Tibial nerve (tissue), 4 donors: ENCODE data around the gene SLN.

Source experiments
- CTCF ChIP-seq, 5 experiments: fragments of 200-600 bp in 3 of 5; fragments of 450-650 bp in 2 of 5; sonication (generic) in 3 of 5; IDR thresholded peaks; one replicate each; pipeline ENCODE4 v1.5.1; 2016 to 2019; ENCODE audit warnings: antibody characterized with exemption in 5 of 5, mild to moderate bottlenecking in 3 of 5, moderate library complexity in 2 of 5
- EP300 ChIP-seq, 2 donors: sonication (generic); formaldehyde crosslinking; IDR thresholded peaks; one replicate each; pipeline ENCODE4 v1.6.1; 2017; ENCODE audit warnings: antibody characterized with exemption in 2 of 2, mild to moderate bottlenecking in 1 of 2

- TF ChIP-seq CTCF (IDR thresholded peaks at IDR 0.05) (no peak), EP300 (IDR thresholded peaks at IDR 0.05) (no peak)
These were observed 41.3 kb upstream of the SLN start for GRCh38 chr11:107752949-107753822.
